Sigmoid colon (tissue), 7 donors: Measurements from ENCODE around the gene ZNF791. TPM values are rescaled to one million over a fixed set of nuclear protein-coding genes. Genes with fewer than 3 reads are reported as not detected.
A peak's percentile ranks its signal among the peaks of the same experiment; 100 is the strongest.

ENCODE experiments used
- DNase-seq: peaks from one replicate; pipeline ENCODE4 v3.0.0-alpha.2; 2019
- H3K27ac ChIP-seq, 4 donors: fragments of 200-600 bp; sonication (generic); one replicate each; pipeline ENCODE4 v1.5.1; 2016 to 2019; ENCODE audit warnings: mild to moderate bottlenecking in 1 of 4
- H3K27me3 ChIP-seq, 3 donors: fragments of 200-600 bp; sonication (generic); one replicate each; pipeline ENCODE4 v1.5.1; 2019; ENCODE audit warnings: mild to moderate bottlenecking in 1 of 3
- H3K36me3 ChIP-seq, 4 donors: fragments of 200-600 bp; sonication (generic); one replicate each; pipeline ENCODE4 v1.5.1; 2016 to 2019
- H3K4me1 ChIP-seq, 4 donors: fragments of 200-600 bp; sonication (generic); one replicate each; pipeline ENCODE4 v1.5.1; 2017 to 2019
- H3K4me3 ChIP-seq, 4 donors: fragments of 200-600 bp; sonication (generic); one replicate each; pipeline ENCODE4 v1.5.1; 2017 to 2019; ENCODE audit warnings: mild to moderate bottlenecking in 2 of 4, moderate library complexity in 1 of 4
- H3K9me3 ChIP-seq, 4 donors: fragments of 200-600 bp in 3 of 4; sonication (generic) in 3 of 4; one replicate each; pipeline versions ENCODE4 v1.5.1 to v1.6.1; 2013 to 2019
- EP300 ChIP-seq, 4 donors: sonication (generic); formaldehyde crosslinking; IDR thresholded peaks; one replicate each; pipeline ENCODE4 v1.6.1; 2017; ENCODE audit warnings: antibody characterized with exemption in 4 of 4
- POLR2A ChIP-seq, 2 donors: fragments of 450-650 bp; IDR thresholded peaks; one replicate each; pipeline ENCODE4 v1.6.1; 2016; ENCODE audit warnings: antibody characterized with exemption in 2 of 2, mild to moderate bottlenecking in 2 of 2, moderate library complexity in 2 of 2
- POLR2AphosphoS5 ChIP-seq, 4 donors: sonication (generic); formaldehyde crosslinking; IDR thresholded peaks; one replicate each; pipeline ENCODE4 v1.6.1; 2017; ENCODE audit warnings: antibody characterized with exemption in 4 of 4
- WGBS, 2 donors: extraction: QIAGEN DNeasy Blood & Tissue Kit; methylation state at CpG; one replicate each; pipeline ENCODE4 v1.1.7; 2013; 5-methylcytosine and 5-hydroxymethylcytosine counted together
- intact Hi-C: fragments of 100-400 bp; cut with DNase I; formaldehyde crosslinking; loops from one replicate; pipeline ENCODE4 v1.15.1; 2023
- polyA plus RNA-seq, 3 donors: library from polyadenylated mRNA; stranded (reverse); fragments of 200-250 nt; gene quantifications; one replicate each; pipeline ENCODE4 v1.2.3, GENCODE V29; 2013
- total RNA-seq, 4 donors: library from RNA; depleted of rRNA; stranded (reverse); fragments of >200 nt; gene quantifications; one replicate each; pipeline ENCODE4 v1.1.0, GENCODE V29; 2016
- TF ChIP-seq, protein P1 (sequence below), 4 experiments: fragments of 450-650 bp in 3 of 4; fragments of 200-600 bp in 1 of 4; IDR thresholded peaks; one replicate each; pipeline ENCODE4 v1.5.1; 2016 to 2019; ENCODE audit warnings: antibody characterized with exemption in 4 of 4, mild to moderate bottlenecking in 3 of 4, moderate library complexity in 2 of 4
- donor health status: healthy with polysubstance abuse.
- donor health status: Bipolar disorder and iron deficiency.
- donor health status: healthy.

The ZNF791 gene
- total and polyA plus RNA-seq, 7 donors, result 4.2 to 27.6 (median 16.6) TPM

GRCh38 chr19:12667731-12668302, 57.1 kb downstream of the ZNF791 start:
- intact Hi-C loops, result loop anchor here (5.0 kb wide), 1 partner anchor 56 kb away; the partner anchor contains the start of genes ZNF490 and ZNF791
- peak overlapping the region in 2 of 4 donors; percentile 91 to 92 for H3K27ac ChIP-seq
- peaks cover 4 to 42% (median 10%) of the 10 kb centered on the region in 4 donors for H3K36me3 ChIP-seq
- H3K27me3 ChIP-seq, result no peaks in the 10 kb centered on the region
- H3K9me3 ChIP-seq, result no peaks in the 10 kb centered on the region
- H3K4me3 ChIP-seq, result peak overlapping the region in 1 of 4 donors; percentile 86
- TF ChIP-seq EP300 (IDR thresholded peaks at IDR 0.05), result no peak
- no peak for TF ChIP-seq POLR2A (IDR thresholded peaks at IDR 0.05)
- TF ChIP-seq, protein P1, sequence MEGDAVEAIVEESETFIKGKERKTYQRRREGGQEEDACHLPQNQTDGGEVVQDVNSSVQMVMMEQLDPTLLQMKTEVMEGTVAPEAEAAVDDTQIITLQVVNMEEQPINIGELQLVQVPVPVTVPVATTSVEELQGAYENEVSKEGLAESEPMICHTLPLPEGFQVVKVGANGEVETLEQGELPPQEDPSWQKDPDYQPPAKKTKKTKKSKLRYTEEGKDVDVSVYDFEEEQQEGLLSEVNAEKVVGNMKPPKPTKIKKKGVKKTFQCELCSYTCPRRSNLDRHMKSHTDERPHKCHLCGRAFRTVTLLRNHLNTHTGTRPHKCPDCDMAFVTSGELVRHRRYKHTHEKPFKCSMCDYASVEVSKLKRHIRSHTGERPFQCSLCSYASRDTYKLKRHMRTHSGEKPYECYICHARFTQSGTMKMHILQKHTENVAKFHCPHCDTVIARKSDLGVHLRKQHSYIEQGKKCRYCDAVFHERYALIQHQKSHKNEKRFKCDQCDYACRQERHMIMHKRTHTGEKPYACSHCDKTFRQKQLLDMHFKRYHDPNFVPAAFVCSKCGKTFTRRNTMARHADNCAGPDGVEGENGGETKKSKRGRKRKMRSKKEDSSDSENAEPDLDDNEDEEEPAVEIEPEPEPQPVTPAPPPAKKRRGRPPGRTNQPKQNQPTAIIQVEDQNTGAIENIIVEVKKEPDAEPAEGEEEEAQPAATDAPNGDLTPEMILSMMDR (IDR thresholded peaks at IDR 0.05), result no peak
- TF ChIP-seq POLR2AphosphoS5 (IDR thresholded peaks at IDR 0.05), result no peak
- DNase-seq, result no peak
- peaks cover 0 to 47% (median 43%) of the 10 kb centered on the region in 4 donors for H3K4me1 ChIP-seq
- 62 to 85% methylated on average over 4 of the region's 4 CpGs for WGBS, 2 donors

DNA sequence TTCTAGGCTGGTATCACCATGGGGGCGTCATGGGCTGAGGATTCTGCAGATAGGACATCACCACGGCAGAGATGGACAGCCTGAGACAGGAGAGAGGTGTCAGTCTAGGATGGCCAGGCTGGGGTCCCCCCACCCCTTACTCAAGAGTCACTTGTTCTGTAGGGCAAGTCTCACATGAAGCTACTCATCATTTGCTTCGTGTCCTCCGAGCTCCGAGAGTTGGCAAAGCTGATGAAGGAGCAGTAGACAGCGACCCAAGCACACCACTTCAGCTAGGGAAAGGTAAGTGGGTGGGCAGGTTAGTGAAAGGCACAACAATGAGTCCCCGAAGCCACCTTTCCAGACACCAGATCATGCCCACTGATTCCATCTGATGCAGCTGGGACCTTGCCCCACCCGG, 57.6 kb downstream of the ZNF791 start:
- Histone ChIP-seq H3K9me3 (no peaks in the 10 kb centered on the region), H3K27me3 (no peaks in the 10 kb centered on the region), H3K4me3 (peak overlapping the region; percentile 67 to 90 (median 84)), H3K4me1 (peaks cover 0 to 47% (median 43%) of the 10 kb centered on the region in 4 donors), H3K36me3 (peaks cover 4 to 42% (median 7%) of the 10 kb centered on the region in 4 donors), H3K27ac (peak overlapping the region; percentile 91 to 92 (median 91))
- DNase-seq, result no peak
- TF ChIP-seq EP300 (IDR thresholded peaks at IDR 0.05) (no peak), POLR2A (IDR thresholded peaks at IDR 0.05) (no peak), POLR2AphosphoS5 (IDR thresholded peaks at IDR 0.05) (no peak)
- TF ChIP-seq, protein P1 (IDR thresholded peaks at IDR 0.05), result no peak
- WGBS, 2 donors, result 67 to 77% methylated on average over 8 of the region's 8 CpGs
- intact Hi-C loops, result loop anchor here (5.0 kb wide), 1 partner anchor 56 kb away; the partner anchor contains the start of genes ZNF490 and ZNF791

GRCh38 chr19:12668932-12669269, 58.2 kb downstream of the ZNF791 start:
- DNase-seq, result peak; percentile 84
- intact Hi-C loops, result loop anchor here (5.0 kb wide), 1 partner anchor 57 kb away; the partner anchor contains the start of genes ZNF490 and ZNF791
- H3K27me3 ChIP-seq, result no peaks in the 10 kb centered on the region
- 0 to 1% methylated on average over 24 of the region's 24 CpGs for WGBS, 2 donors
- peak overlapping the region; percentile 91 to 92 (median 91) for H3K27ac ChIP-seq
- TF ChIP-seq POLR2AphosphoS5 (IDR thresholded peaks at IDR 0.05), result no peak
- TF ChIP-seq EP300 (IDR thresholded peaks at IDR 0.05), result no peak
- TF ChIP-seq POLR2A (IDR thresholded peaks at IDR 0.05), result no peak
- TF ChIP-seq, protein P1 (IDR thresholded peaks at IDR 0.05), result no peak
- peaks cover 4 to 42% (median 11%) of the 10 kb centered on the region in 4 donors for H3K36me3 ChIP-seq
- no peaks in the 10 kb centered on the region for H3K9me3 ChIP-seq
- H3K4me1 ChIP-seq, result peaks cover 0 to 47% (median 43%) of the 10 kb centered on the region in 4 donors
- H3K4me3 ChIP-seq, result peak overlapping the region; percentile 67 to 90 (median 84)

DNA sequence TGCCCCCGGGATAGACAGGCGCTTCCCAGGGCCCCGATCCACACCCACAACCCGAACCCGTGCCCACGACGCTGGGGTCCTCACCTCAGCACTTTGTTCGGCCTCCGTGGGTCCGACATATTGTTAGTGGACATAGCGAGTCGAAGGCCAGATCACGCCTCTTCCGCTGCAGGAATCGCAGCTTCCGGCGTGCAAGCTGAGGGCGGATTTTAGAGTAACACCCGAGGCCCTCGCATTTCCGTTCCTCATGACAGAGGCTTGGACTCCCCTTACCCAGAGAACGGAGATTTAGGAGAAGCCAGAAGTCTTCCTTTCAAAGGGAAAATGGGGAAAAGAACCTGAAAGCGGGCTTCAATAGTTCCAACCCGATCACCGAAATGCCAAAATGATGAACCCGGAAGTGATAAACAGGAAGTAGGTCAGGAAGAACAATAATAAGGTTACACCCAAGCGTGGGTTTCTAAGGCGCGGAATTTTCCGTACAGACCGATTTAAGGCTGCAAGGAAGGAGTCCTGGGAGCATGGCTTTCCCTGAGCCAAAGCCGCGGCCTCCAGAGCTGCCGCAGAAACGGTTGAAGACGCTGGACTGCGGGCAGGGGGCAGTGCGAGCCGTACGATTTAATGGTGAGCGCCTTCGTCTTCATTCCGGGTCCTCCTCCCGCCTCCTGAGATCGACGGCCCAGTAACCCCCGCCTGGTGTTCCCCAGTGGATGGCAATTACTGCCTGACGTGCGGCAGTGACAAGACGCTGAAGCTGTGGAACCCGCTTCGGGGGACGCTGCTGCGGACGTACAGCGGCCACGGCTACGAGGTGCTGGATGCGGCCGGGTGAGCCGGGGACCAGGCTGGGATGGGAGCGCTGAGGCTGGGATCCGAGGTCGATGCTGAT, 58.8 kb downstream of the ZNF791 start:
- H3K27me3 ChIP-seq, result no peaks in the 10 kb centered on the region
- WGBS, 2 donors, result 0 to 1% methylated on average over 64 of the region's 64 CpGs
- TF ChIP-seq EP300 (IDR thresholded peaks at IDR 0.05) (no peak), POLR2A (IDR thresholded peaks at IDR 0.05) (peak; percentile 8 to 22), POLR2AphosphoS5 (IDR thresholded peaks at IDR 0.05) (peak; percentile 42 to 83 (median 68))
- TF ChIP-seq, protein P1 (IDR thresholded peaks at IDR 0.05), result no peak
- H3K27ac ChIP-seq, result peak overlapping the region; percentile 91 to 92 (median 91)
- H3K36me3 ChIP-seq, result peaks cover 4 to 42% (median 14%) of the 10 kb centered on the region in 4 donors
- H3K9me3 ChIP-seq, result no peaks in the 10 kb centered on the region
- H3K4me3 ChIP-seq, result peak overlapping the region; percentile 67 to 90 (median 84)
- peak; percentile 91 for DNase-seq
- intact Hi-C loops, result loop anchor here (5.0 kb wide), 2 partner anchors 57 to 107 kb away; partner anchors contain the start of genes ZNF490 and ZNF791
- peaks cover 0 to 47% (median 42%) of the 10 kb centered on the region in 4 donors for H3K4me1 ChIP-seq
